Lung (tissue), 12 donors: ENCODE data around the gene OGFR. TPM values are rescaled to one million over a fixed set of nuclear protein-coding genes. Genes with fewer than 3 reads are reported as not detected.

Experiments used
- ATAC-seq: fragments of 200-7000 bp; cut with Tn5 transposase; one replicate; pipeline ENCODE4 v1.9.1; 2020; ENCODE audit warnings: moderate number of reproducible peaks; ENCODE audit not compliant: insufficient read depth, low FRiP score
- DNase-seq, 3 donors: peaks; one replicate each; pipeline ENCODE4 v3.0.0-alpha.2; 2013 to 2017
- H3K27ac ChIP-seq, 2 donors: one replicate each; pipeline ENCODE4 v1.5.1; 2013; ENCODE audit warnings: mild to moderate bottlenecking in 2 of 2, moderate library complexity in 2 of 2, control low read depth in 1 of 2, inconsistent platforms in 1 of 2, low read depth in 1 of 2, low read length in 1 of 2
- H3K27me3 ChIP-seq, 3 donors: one replicate each; pipeline ENCODE4 v1.5.1; 2013; ENCODE audit warnings: low read length in 2 of 3; ENCODE audit not compliant: control insufficient read depth in 3 of 3, insufficient read depth in 3 of 3
- H3K36me3 ChIP-seq, 4 donors: one replicate each; pipeline ENCODE4 v1.5.1; 2013; ENCODE audit warnings: low read length in 4 of 4, mild to moderate bottlenecking in 1 of 4, moderate library complexity in 1 of 4; ENCODE audit not compliant: control insufficient read depth in 4 of 4, insufficient read depth in 4 of 4
- H3K4me1 ChIP-seq, 5 donors: one replicate each; pipeline ENCODE4 v1.5.1; 2013; ENCODE audit warnings: low read length in 5 of 5, mild to moderate bottlenecking in 2 of 5, moderate library complexity in 1 of 5; ENCODE audit not compliant: control insufficient read depth in 5 of 5, insufficient read depth in 5 of 5
- H3K4me3 ChIP-seq: one replicate; pipeline ENCODE4 v1.5.1; 2013; ENCODE audit warnings: mild to moderate bottlenecking, control low read depth, moderate library complexity
- H3K9ac ChIP-seq, 2 donors: one replicate each; pipeline ENCODE4 v1.5.1; 2013; ENCODE audit warnings: low read length in 2 of 2, control low read depth in 1 of 2; ENCODE audit not compliant: insufficient read depth in 1 of 2
- H3K9me3 ChIP-seq, 4 donors: one replicate each; pipeline ENCODE4 v1.5.1; 2013; ENCODE audit warnings: low read length in 3 of 4, mild to moderate bottlenecking in 1 of 4, moderate library complexity in 1 of 4; ENCODE audit not compliant: control insufficient read depth in 4 of 4, insufficient read depth in 3 of 4
- WGBS, 2 donors: extraction: QIAGEN DNeasy Blood & Tissue Kit; methylation state at CpG; one replicate each; pipeline ENCODE4 v1.1.7; 2013; 5-methylcytosine and 5-hydroxymethylcytosine counted together
- polyA plus RNA-seq, 2 donors: library from polyadenylated mRNA; stranded (reverse); fragments of 200-250 nt; gene quantifications; one replicate each; pipeline ENCODE4 v1.2.1, GENCODE V29; 2013
- total RNA-seq, 2 donors: library from RNA; depleted of rRNA in 1 of 2; stranded (reverse); fragments of >200 nt in 1 of 2; gene quantifications; one replicate each; pipeline ENCODE4 v1.2.1, GENCODE V29; 2014 to 2021
- TF ChIP-seq, protein P1 (sequence below): IDR thresholded peaks from 2 replicates; pipeline ENCODE4 v1.5.1; 2012; ENCODE audit warnings: mild to moderate bottlenecking; ENCODE audit errors: control extremely low read depth, extremely low read depth
- donor health status: control.
- donor health status: control.
- donor health status: Bipolar disorder and iron deficiency.
- donor health status: healthy.
- donor health status: DM: yes; HTN: yes; CAD: no.

The OGFR gene
- total and polyA plus RNA-seq, 4 donors = 38.0 to 73.1 (median 63.9) TPM

DNA sequence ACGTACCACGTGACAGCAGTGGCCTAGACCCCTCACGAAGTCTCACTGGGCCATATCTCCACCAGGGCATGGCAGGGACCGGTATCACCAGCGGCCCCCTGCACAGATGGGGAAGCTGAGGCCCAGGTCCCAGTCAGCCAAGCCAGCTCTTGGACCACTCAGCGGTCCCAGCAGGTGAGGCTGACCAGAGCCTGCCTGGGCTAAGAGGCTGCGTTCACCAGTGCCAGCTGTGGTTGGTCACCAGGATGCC is 11.0 kb upstream of the OGFR start:
- WGBS, 2 donors = 60 to 68% methylated on average over 7 of the region's 7 CpGs

DNA sequence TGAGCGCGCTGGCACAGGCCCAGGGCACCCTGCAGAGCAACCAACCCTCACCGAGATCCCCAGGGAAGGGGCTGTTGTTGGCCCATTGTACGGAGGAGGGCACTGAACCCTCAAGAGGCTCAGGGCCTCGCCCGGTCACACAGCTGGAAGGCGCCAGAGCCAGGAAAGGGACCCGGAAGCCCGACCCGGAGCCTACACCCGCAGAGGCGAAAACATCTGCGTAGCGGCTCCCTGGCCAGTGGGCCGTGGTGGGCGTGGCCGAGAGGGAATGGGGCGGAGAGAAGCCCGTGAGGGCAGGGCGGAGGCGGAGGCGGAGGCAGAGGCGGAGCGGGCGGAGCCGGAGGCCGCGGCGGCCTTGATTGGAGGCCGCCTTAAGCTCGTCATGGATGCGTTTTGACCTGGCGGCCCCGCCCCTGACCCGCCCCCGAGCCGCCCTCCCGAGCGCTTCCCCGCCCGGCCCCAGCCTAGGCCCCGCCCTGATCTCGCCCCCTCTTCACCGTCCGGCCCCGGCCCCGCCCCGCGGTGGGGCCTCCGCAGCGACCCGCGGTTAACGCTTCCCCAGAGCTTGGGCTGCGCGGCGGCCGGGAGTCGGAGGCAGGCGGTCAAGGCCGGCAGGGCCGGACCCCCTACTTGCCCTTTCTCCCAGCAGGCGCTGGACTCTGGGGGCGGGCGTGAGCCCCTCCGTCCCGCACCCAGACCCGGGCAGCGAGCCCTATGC is 10.5 kb upstream of the OGFR start:
- H3K36me3 ChIP-seq = peaks cover 0 to 17% (median 8%) of the 10 kb centered on the region in 4 donors
- DNase-seq (peak; percentile 97 to 98 (median 98)), ATAC-seq (peak; percentile 92)
- H3K9me3 ChIP-seq = no peaks in the 10 kb centered on the region
- TF ChIP-seq, protein P1, sequence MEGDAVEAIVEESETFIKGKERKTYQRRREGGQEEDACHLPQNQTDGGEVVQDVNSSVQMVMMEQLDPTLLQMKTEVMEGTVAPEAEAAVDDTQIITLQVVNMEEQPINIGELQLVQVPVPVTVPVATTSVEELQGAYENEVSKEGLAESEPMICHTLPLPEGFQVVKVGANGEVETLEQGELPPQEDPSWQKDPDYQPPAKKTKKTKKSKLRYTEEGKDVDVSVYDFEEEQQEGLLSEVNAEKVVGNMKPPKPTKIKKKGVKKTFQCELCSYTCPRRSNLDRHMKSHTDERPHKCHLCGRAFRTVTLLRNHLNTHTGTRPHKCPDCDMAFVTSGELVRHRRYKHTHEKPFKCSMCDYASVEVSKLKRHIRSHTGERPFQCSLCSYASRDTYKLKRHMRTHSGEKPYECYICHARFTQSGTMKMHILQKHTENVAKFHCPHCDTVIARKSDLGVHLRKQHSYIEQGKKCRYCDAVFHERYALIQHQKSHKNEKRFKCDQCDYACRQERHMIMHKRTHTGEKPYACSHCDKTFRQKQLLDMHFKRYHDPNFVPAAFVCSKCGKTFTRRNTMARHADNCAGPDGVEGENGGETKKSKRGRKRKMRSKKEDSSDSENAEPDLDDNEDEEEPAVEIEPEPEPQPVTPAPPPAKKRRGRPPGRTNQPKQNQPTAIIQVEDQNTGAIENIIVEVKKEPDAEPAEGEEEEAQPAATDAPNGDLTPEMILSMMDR = no peak
- H3K4me1 ChIP-seq = peaks cover 0 to 34% (median 8%) of the 10 kb centered on the region in 5 donors
- peak overlapping the region; percentile 11 for H3K4me3 ChIP-seq
- no peaks in the 10 kb centered on the region for H3K27me3 ChIP-seq
- peak overlapping the region in 1 of 2 donors; percentile 23 for H3K9ac ChIP-seq
- WGBS, 2 donors = 1 to 4% methylated on average over 35 to 69 of the region's 69 CpGs
- peak overlapping the region; percentile 88 to 91 for H3K27ac ChIP-seq

More for the DNA sequence above, 11.0 kb upstream of the OGFR start:
- H3K9me3 ChIP-seq = no peaks in the 10 kb centered on the region
- TF ChIP-seq, protein P1 = no peak
- H3K27ac ChIP-seq = peak overlapping the region; percentile 69 to 83
- peak overlapping the region; percentile 0 for H3K4me3 ChIP-seq
- DNase-seq (no peak), ATAC-seq (no peak)
- H3K9ac ChIP-seq = peak overlapping the region in 1 of 2 donors; percentile 4
- no peaks in the 10 kb centered on the region for H3K27me3 ChIP-seq
- peaks cover 0 to 15% (median 5%) of the 10 kb centered on the region in 4 donors for H3K36me3 ChIP-seq
- H3K4me1 ChIP-seq = peaks cover 0 to 34% (median 8%) of the 10 kb centered on the region in 5 donors

DNA sequence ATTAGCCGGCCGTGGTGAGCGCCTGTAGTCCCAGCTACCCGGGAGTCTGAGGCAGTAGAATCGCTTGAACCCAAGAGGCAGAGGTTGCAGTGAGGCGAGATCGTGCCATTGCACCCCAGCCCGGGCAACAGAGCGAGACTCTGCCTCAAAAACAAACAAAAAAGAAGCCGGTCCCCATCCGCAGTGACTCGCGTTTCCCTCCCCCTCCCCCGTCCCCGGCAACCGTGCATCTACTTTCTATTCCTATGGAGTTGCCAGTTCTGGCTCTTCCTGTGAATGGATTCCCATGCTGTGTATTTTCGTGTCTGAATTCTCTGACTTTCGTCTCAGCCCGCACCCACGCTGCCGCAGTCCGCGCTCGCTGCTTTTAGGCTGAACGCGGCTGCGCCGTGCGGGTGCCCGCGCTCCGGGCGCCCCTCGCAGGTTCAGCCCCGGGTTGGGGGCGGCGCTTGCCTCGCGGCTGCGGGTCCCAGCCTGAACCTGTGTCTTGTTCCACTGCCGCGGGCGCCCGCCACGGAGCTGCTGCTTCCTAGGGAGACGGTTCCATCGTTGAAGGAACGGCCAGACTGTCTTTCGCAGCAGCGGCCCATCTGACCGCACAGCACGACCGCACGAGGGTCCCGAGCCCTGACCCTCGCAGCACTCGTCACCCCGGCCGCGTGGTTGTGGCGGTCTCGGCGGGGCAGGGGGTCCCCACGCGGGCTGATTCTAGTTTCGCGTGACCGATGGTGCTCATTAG is 9.4 kb upstream of the OGFR start:
- peaks cover 0 to 34% (median 8%) of the 10 kb centered on the region in 5 donors for H3K4me1 ChIP-seq
- no peak overlapping the region for H3K9ac ChIP-seq
- ATAC-seq (no peak), DNase-seq (peak; percentile 54 to 58 (median 55))
- WGBS, 2 donors = 0 to 1% methylated on average over 68 of the region's 68 CpGs
- peak overlapping the region; percentile 85 to 88 for H3K27ac ChIP-seq
- no peaks in the 10 kb centered on the region for H3K9me3 ChIP-seq
- peaks cover 0 to 17% (median 11%) of the 10 kb centered on the region in 4 donors for H3K36me3 ChIP-seq
- TF ChIP-seq, protein P1 = no peak
- no peaks in the 10 kb centered on the region for H3K27me3 ChIP-seq
- H3K4me3 ChIP-seq = peak overlapping the region; percentile 40
